HCT116 (cell line): Measurements from ENCODE around the gene CHPT1. TPM values are rescaled to one million over a fixed set of nuclear protein-coding genes. Genes with fewer than 3 reads are reported as not detected.

ENCODE experiments used
- ATAC-seq: fragments of 200-7000 bp; cut with Tn5 transposase; 2 replicates; pipeline ENCODE4 v1.9.1; 2020; ENCODE audit warnings: mild to moderate bottlenecking, moderate library complexity
- BruUV-seq: library from RNA; stranded (reverse); fragments of 400-500 nt; replicated peaks from 2 replicates; lab custom pipeline; 2021; lab: Mats Ljungman, UMichigan
- CTCF ChIA-PET: fragments of 300-600 bp; sonication (Branson Sonifier 250); formaldehyde crosslinking; loops from one replicate; lab custom pipeline; 2021; ENCODE audit warnings: antibody characterized with exemption; lab: Charles Lee
- POLR2A ChIA-PET: fragments of 300-600, 350-600 bp; sonication (Branson Sonifier 250); formaldehyde crosslinking; loops from one replicate; lab custom pipeline; 2021; ENCODE audit warnings: antibody characterized with exemption; lab: Charles Lee
- RAD21 ChIA-PET, 2 experiments: fragments of 300-600 bp; sonication (Branson Sonifier 250); formaldehyde crosslinking; loops; one replicate each; lab custom pipeline; 2023; ENCODE audit warnings: low total read pairs in 2 of 2; ENCODE audit not compliant: uncharacterized antibody in 2 of 2, unreplicated experiment in 2 of 2, low non-redundant PET in 1 of 2; lab: Charles Lee
- DNase-seq: peaks from one replicate; pipeline ENCODE4 v3.0.0-alpha.2; 2010; ENCODE audit warnings: low read depth, low spot score
- H2AFZ ChIP-seq: fragments of 200-600 bp; shearing (Covaris generic), sonication (generic); 2 replicates; pipeline ENCODE4 v1.6.1; 2017; ENCODE audit warnings: low read depth, mixed run types, mixed read lengths, antibody characterized with exemption, low read length; ENCODE audit not compliant: poor library complexity, severe bottlenecking
- H3K27ac ChIP-seq: 2 replicates; pipeline ENCODE4 v1.5.1; 2012; ENCODE audit warnings: low read depth, low read length
- H3K27me3 ChIP-seq: fragments of 200-600 bp; sonication (generic); 2 replicates; pipeline ENCODE4 v1.6.1; 2016; ENCODE audit warnings: mixed run types, low read length, mixed read lengths; ENCODE audit not compliant: insufficient read depth
- H3K36me3 ChIP-seq, 2 experiments: fragments of 200-500 bp in 1 of 2; fragments of 200-600 bp in 1 of 2; sonication (Bioruptor generic) in 1 of 2; sonication (generic) in 1 of 2; 2 replicates each; pipeline versions ENCODE4 v1.5.1 to v1.6.1; 2014 to 2016; ENCODE audit warnings: low read length in 2 of 2, inconsistent platforms in 1 of 2, mixed read lengths in 1 of 2, mixed run types in 1 of 2; ENCODE audit not compliant: insufficient read depth in 2 of 2, control insufficient read depth in 1 of 2
- H3K4me1 ChIP-seq, 2 experiments: fragments of 200-600 bp in 1 of 2; sonication (generic) in 1 of 2; 2 replicates each; pipeline versions ENCODE4 v1.5.1 to v1.6.1; 2012 to 2017; ENCODE audit warnings: low read length in 2 of 2, inconsistent platforms in 1 of 2, mild to moderate bottlenecking in 1 of 2, mixed read lengths in 1 of 2, mixed run types in 1 of 2, moderate library complexity in 1 of 2; ENCODE audit not compliant: insufficient read depth in 2 of 2, control insufficient read depth in 1 of 2
- H3K4me2 ChIP-seq: fragments of 200-600 bp; sonication (generic); 2 replicates; pipeline ENCODE4 v1.6.1; 2017; ENCODE audit warnings: mixed run types, low read length, mixed read lengths
- H3K4me3 ChIP-seq, 2 experiments: fragments of 200-600 bp in 1 of 2; sonication (generic) in 1 of 2; replicated peaks in 1 of 2; 2 replicates each; pipeline ENCODE4 v1.5.1; 2011 to 2016; ENCODE audit warnings: low read length in 2 of 2, control low read depth in 1 of 2, low read depth in 1 of 2, mild to moderate bottlenecking in 1 of 2, mixed read lengths in 1 of 2, mixed run types in 1 of 2
- H3K79me2 ChIP-seq: fragments of 200-600 bp; sonication (generic); 2 replicates; pipeline ENCODE4 v1.6.1; 2017; ENCODE audit warnings: mild to moderate bottlenecking, mixed run types, low read length, moderate library complexity, mixed read lengths; ENCODE audit not compliant: insufficient read depth
- H3K9ac ChIP-seq: fragments of 200-600 bp; sonication (generic); 2 replicates; pipeline ENCODE4 v1.6.1; 2016; ENCODE audit warnings: low read length, mixed read lengths
- H3K9me2 ChIP-seq: fragments of 200-600 bp; sonication (generic), shearing (Covaris generic); 2 replicates; pipeline ENCODE4 v1.6.1; 2017; ENCODE audit warnings: mixed run types, mild to moderate bottlenecking, moderate library complexity; ENCODE audit not compliant: insufficient read depth
- H3K9me3 ChIP-seq, 2 experiments: fragments of 200-500 bp in 1 of 2; fragments of 200-600 bp in 1 of 2; sonication (Bioruptor generic) in 1 of 2; sonication (generic) in 1 of 2; 2 replicates each; pipeline ENCODE4 v1.6.1; 2014 to 2017; ENCODE audit warnings: low read length in 2 of 2, mixed read lengths in 2 of 2, inconsistent platforms in 1 of 2, low read depth in 1 of 2, mild to moderate bottlenecking in 1 of 2, mixed run types in 1 of 2, moderate library complexity in 1 of 2; ENCODE audit not compliant: control insufficient read depth in 1 of 2, insufficient read depth in 1 of 2
- H4K20me1 ChIP-seq: fragments of 200-600 bp; sonication (generic), shearing (Covaris generic); 2 replicates; pipeline ENCODE4 v1.6.1; 2017; ENCODE audit warnings: mixed run types, mild to moderate bottlenecking, moderate library complexity; ENCODE audit not compliant: insufficient read depth
- EZH2 ChIP-seq: fragments of 200-600 bp; sonication (generic); IDR thresholded peaks from 2 replicates; pipeline ENCODE4 v1.6.1; 2017; ENCODE audit warnings: antibody characterized with exemption, mixed run types
- FOSL1 ChIP-seq: IDR thresholded peaks from 2 replicates; pipeline ENCODE4 v1.6.1; 2012; ENCODE audit warnings: low read depth
- POLR2AphosphoS5 ChIP-seq: IDR thresholded peaks from 2 replicates; pipeline ENCODE4 v1.6.1; 2011; ENCODE audit warnings: mild to moderate bottlenecking, low read depth, low read length, moderate library complexity
- REST ChIP-seq: IDR thresholded peaks from 2 replicates; pipeline ENCODE4 v1.6.1; 2012; ENCODE audit warnings: low read depth
- ZBTB33 ChIP-seq: IDR thresholded peaks from 2 replicates; pipeline ENCODE4 v1.6.1; 2011; ENCODE audit warnings: mild to moderate bottlenecking, low read length, moderate library complexity; ENCODE audit not compliant: insufficient replicate concordance; ENCODE audit errors: extremely low read depth
- ZFX ChIP-seq: fragments of 450-650 bp; IDR thresholded peaks from 2 replicates; pipeline ENCODE4 v1.6.1; 2017
- intact Hi-C: fragments of 100-400 bp; cut with micrococcal nuclease; formaldehyde crosslinking; loops from 2 replicates; pipeline ENCODE4 v1.10.0; 2022
- total RNA-seq: library from RNA; stranded (reverse); gene quantifications from one replicate; pipeline ENCODE4 v1.2.1, GENCODE V29; 2021; ENCODE audit not compliant: unreplicated experiment

Gene CHPT1
- total RNA-seq, 1 experiment from 2014 or later, result 20.1 TPM

GRCh38 chr12:101685092-101685491 lies 12.3 kb upstream of the CHPT1 start:
- intact Hi-C loops, result no loop called here

More at GRCh38 chr12:101685092-101685491, 12.3 kb upstream of the CHPT1 start:
- DNase-seq, result no peak
- Histone ChIP-seq H3K4me3 (no peak overlapping the region), H2AFZ (no peak overlapping the region)
- no peak for TF ChIP-seq EZH2
- TF ChIP-seq ZBTB33, result no peak
- TF ChIP-seq ZFX, result no peak
- no peak for TF ChIP-seq FOSL1
- no peak for TF ChIP-seq REST
- no peak for TF ChIP-seq POLR2AphosphoS5
- TF ChIP-seq, all 23 proteins: peak for 0
- Histone ChIP-seq H3K4me1 (no peaks in the 10 kb centered on the region), H3K9me2 (no peaks in the 10 kb centered on the region), H3K9me3 (no peaks in the 10 kb centered on the region), H3K27me3 (no peaks in the 10 kb centered on the region), H3K9ac (no peak overlapping the region), H3K4me2 (no peak overlapping the region), H3K36me3 (no peaks in the 10 kb centered on the region), H3K79me2 (no peaks in the 10 kb centered on the region), H4K20me1 (no peaks in the 10 kb centered on the region), H3K27ac (no peak overlapping the region)
- ChIA-PET CTCF (no interaction called here), RAD21 (no interaction called here), POLR2A (no interaction called here)
- BruUV-seq, result no TSS peak
- ATAC-seq, result no peak
